Measurements from ENCODE around the gene GLRX2.

The GLRX2 gene

DNA sequence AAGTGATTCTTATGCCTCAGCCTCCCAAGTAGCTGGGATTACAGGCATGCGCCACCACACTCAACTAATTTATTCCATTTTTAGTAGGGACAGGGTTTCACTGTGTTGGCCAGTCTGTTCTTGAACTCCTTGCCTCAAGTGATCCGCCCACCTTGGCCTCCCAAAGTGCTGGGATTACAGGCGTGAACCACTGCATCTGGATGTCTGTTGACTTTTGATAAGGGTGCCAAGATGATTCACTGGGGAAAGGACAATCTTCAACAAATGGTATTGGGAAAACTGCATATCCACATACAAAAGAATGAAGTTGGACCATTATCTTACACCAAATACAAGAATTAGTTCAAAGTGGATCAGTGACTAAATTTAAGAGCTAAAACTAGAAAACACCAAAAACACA lies 26.0 kb downstream of the GLRX2 start:
- no peak for DNase-seq (ENCODE audit: low read depth)
- TF ChIP-seq CTCF (conservative IDR thresholded peaks at IDR 0.05; ENCODE audit: low read length), result no peak
- H3K4me3 ChIP-seq (ENCODE audit: low read length), result no peak overlapping the region

- DNase-seq (ENCODE audit: low read depth), result peak; percentile 27
- no peak for TF ChIP-seq CTCF (conservative IDR thresholded peaks at IDR 0.05; ENCODE audit: low read length)
- no peak overlapping the region for H3K4me3 ChIP-seq (ENCODE audit: low read length)
These were observed 27.2 kb downstream of the GLRX2 start for GRCh38 chr1:193077991-193078390.

DNA sequence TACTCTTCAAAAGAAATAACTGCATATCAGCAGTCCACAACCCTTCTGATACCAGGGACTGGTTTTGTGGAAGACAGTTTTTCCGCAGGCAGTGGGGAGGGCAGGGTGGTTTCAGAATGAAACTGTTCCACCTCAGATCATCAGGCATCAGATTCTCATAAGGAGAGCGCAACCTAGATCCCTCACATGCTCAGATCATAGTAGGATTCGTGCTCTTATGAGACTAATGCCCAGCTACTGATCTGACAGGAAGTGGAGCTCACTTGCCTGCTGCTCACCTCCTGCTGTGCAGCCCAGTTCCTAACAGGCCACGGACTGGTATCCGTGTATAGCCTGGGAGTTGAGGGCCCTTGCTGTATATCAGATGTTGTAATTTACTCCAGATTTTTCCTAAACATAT lies 34.3 kb downstream of the GLRX2 start:
- TF ChIP-seq CTCF (conservative IDR thresholded peaks at IDR 0.05; ENCODE audit: low read length), result no peak
- no peak for DNase-seq (ENCODE audit: low read depth)
- no peak overlapping the region for H3K4me3 ChIP-seq (ENCODE audit: low read length)

GRCh38 chr1:193070386-193070753 lies 34.8 kb downstream of the GLRX2 start:
- no peak overlapping the region for H3K4me3 ChIP-seq (ENCODE audit: low read length)
- no peak for TF ChIP-seq CTCF (conservative IDR thresholded peaks at IDR 0.05; ENCODE audit: low read length)
- DNase-seq (ENCODE audit: low read depth), result no peak

DNA sequence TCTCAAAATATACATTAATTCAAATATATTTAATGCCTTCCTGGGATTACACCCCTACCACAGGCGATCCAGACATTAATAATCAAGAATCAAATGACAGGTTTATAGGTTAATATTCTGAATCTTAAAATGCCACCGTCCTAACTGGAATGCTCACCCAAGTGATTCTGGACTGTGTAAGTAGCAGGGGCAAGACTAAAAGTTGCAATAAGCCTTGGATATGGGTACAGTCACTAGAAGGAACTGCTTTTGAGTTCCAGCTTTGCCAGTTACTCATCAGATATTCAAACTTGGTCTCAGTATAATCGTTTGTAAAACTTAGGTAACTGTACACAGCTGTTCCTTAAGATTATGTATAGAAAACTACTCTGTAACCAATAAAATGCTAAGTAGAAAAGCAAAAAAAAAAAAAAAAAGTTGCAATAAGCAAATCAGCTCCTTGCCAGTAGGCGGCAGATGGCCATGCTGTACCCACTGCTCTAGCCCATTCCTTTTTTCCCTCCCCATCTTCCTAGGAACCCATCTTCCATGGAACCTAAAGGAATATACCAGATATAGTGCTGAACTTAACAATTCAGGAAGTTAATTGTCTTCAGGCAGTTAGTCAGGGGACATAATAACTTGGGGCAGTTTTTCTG lies 35.3 kb downstream of the GLRX2 start:
- TF ChIP-seq CTCF (conservative IDR thresholded peaks at IDR 0.05; ENCODE audit: low read length), result peak; percentile 38
- DNase-seq (ENCODE audit: low read depth), result peak; percentile 11
- H3K4me3 ChIP-seq (ENCODE audit: low read length), result no peak overlapping the region

- TF ChIP-seq CTCF (conservative IDR thresholded peaks at IDR 0.05; ENCODE audit: low read length), result no peak
- H3K4me3 ChIP-seq (ENCODE audit: low read length), result no peak overlapping the region
- no peak for DNase-seq (ENCODE audit: low read depth)
These were observed 37.2 kb downstream of the GLRX2 start for GRCh38 chr1:193068013-193068412.

- no peak for TF ChIP-seq CTCF (conservative IDR thresholded peaks at IDR 0.05; ENCODE audit: low read length)
- no peak overlapping the region for H3K4me3 ChIP-seq (ENCODE audit: low read length)
- no peak for DNase-seq (ENCODE audit: low read depth)
These were observed 38.6 kb downstream of the GLRX2 start for GRCh38 chr1:193066606-193067005.
